Hippocampal formation (tissue), 2 donors: ENCODE data around the gene GFOD1.
A peak's percentile ranks its signal among the peaks of the same experiment; 100 is the strongest.

Source experiments
- DNase-seq, 2 donors: peaks; one replicate each; lab custom pipeline; 2025; lab: John Stamatoyannopoulos, UW

Gene GFOD1

DNA sequence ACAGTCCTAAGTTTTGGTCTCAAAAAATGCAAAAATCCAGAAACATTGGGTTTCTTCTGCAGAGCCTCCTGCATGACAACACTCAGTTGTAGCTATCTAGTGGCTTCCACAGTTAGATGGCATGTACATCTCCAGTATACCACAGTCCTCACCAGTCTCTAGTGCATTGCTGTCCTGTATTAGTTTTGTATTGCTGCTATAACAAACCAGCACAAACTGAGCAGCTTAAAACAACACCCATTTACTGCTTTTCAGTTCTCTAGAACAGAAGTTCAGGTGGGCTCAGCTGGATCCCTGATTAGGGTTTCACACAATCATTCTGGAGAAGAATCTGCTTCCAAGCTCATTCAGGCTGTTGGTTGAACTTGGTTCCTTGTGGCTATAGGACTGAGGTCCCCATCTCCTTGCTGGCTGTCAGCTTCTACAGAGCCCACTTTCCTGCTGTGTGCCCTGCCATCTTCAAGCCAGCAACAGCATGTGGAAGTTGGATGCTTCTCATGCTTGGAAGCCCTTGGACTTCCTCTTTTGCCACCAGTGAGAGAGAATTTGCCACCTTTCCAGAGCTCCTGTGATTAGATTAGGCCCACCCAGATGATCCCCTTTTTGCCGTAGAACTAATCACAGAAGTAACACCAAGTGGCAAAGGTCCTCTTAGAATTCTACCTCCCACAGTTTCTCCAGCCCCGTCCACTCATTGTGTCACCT lies 110.2 kb downstream of the GFOD1 start:
- DNase-seq: no peak

- DNase-seq: no peak
These were observed 112.0 kb downstream of the GFOD1 start for GRCh38 chr6:13375360-13375878.

- DNase-seq: no peak
These were observed 113.5 kb downstream of the GFOD1 start for GRCh38 chr6:13373919-13374318.

DNA sequence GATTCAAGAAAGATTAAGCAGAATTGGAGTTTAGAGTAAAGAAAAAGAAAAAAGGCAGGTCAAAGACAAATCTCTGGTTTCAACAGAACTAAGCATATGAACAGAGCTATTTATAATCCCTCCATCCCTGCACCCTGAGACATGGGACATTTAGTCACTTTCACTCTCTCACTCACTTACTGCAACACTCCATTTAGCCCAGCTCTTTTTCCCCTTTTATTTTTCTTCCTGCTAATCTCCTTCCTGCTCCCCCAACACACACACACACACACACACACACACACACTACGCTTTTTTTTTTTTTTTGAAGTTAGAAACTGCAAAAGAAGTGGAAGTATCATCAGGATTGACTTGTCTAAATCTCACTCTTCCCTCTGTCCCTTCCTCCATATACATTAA lies 113.9 kb downstream of the GFOD1 start:
- no peak for DNase-seq

GRCh38 chr6:13372688-13373487 lies 114.5 kb downstream of the GFOD1 start:
- no peak for DNase-seq

DNA sequence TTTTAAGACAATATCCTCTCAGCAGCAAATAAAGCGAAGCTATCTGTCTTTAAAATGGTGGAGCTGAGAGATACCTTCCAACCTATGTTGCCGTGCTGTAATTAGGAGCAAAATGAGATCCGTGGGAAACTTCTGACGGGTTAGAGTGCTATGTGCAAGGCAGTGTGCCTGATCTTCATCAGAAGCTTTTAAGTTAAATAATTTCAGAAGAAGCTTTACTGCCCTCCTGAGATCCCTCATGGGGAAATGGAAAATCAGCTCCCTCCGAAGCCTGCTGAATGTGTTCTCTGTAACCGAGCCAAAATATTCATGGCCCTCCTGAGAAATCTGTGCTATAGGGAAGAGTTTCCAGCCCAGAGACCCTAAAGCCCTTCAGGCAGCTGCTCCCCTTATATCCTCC lies 115.3 kb downstream of the GFOD1 start:
- no peak for DNase-seq

DNA sequence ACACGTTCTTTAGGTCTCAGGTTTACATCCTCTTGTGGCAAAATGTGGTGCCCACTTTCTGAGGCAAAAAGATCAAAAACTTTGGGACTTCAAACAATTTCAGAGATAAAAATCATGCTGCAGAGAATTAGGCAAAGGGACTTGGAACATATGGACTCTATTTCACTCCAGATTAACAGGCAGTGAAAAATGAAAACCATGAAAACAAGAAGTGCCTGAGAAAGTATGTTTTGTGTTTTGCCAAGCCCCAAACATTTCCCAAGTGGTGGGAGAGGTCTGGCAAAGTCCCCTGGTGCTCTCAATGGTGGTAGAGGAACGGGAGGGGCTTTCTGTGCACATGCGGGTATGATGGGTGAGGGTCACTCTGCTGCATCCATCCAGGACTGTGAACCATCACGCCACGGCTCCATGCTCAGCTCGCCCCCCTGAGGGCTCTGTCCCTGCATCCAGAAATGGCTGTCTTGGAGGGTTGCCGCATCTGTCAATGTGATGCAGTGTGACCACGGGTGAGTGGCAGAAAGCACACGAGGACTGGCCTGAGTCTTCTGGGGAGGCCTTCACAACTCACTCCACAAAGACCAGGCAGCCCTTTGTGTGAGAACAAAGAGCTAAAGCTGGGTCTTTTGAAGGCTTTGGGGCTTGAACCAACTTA lies 115.9 kb downstream of the GFOD1 start:
- no peak for DNase-seq

- no peak for DNase-seq
These were observed 116.8 kb downstream of the GFOD1 start for GRCh38 chr6:13370623-13371022.

- no peak for DNase-seq
These were observed 117.8 kb downstream of the GFOD1 start for GRCh38 chr6:13369591-13369990.

GRCh38 chr6:13368731-13369115 lies 118.7 kb downstream of the GFOD1 start:
- no peak for DNase-seq

DNA sequence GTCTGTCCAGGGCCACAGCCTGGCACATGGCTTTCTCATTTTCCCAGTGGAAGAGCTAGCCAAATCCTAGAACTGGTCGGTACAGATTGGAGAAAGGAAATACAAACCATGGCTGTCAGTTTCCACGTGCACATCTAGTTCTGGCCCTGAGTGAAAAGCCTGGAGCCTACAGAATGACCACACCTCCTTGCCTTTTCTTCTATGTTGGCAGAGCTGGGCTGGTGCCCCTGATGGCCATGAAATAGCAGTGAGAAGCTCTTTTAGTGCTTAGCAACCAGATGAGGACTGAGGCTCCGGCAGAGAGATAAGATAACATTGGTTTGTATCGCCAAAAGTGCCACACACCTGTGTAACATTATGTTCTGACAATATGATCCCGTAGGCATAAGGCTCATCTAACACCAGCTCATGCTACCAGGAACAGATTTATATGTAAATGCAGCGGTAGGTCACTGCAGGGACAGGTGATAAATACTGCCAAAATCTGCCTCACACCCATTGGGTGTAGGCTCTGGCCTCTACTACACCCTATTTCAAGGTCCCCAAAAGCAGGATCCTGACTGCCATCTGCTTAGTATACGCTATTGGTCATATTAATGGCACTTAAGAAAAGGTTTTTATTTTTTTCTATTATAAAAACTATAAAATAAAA lies 119.2 kb downstream of the GFOD1 start:
- DNase-seq: no peak

DNA sequence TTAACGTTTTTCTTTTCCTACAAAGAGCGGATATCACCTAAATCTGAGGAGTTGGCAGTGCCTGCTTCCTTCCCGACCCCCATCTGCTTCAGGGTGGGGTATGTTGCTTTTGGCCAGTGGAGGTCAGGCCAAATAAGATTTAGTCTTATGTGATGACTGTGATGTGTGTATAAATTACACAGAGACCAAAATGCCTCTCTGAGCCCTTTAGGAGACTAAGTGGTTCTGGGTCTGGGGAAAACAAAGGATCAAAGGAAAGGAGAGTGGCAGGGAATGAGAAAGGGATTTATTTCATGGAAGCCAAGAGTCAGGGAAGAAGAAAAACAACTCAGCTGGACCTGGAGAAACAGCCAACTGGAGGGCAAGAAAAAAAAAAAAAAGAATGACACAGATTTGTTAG lies 120.0 kb downstream of the GFOD1 start:
- DNase-seq: no peak

DNA sequence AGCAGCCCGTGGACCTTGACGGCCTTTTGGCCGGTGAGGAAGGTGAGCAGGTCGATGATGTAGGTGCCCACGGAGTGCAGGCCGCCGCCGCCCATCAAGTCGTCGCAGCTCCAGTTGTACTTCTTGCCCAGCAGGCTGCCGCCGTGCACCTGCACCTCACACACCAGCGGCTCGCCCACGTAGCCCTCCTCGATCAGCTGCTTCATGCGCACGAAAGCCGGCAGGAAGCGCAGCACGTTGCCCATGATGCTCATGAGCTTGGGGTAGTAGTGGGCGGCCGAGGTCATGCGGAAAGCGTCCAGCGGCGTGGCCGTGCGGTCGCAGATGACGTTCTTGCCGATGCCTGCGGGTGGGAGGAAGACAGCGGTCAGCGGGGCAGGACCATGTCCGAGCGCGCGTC lies 122.1 kb downstream of the GFOD1 start:
- DNase-seq: no peak

GRCh38 chr6:13364842-13365241 lies 122.6 kb downstream of the GFOD1 start:
- DNase-seq: no peak

DNA sequence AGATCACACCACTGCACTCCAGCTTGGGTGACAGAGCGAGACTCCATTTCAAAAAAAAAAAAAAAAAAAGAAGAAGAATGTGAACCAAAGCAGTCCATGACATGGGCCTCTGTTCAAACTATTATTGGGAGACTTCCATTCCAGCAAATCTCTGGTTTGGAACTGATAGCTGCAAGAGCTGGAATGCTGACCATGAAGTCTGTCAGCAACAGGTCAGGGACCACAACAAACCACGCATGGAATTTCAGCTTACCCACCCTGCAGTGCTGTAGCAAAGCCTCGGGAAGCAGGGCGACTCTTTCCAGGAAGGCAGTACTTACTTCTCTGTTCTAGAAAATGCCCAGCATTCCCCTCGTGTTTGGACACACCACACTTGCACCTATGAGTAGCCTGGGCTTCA lies 125.0 kb downstream of the GFOD1 start:
- DNase-seq: no peak

- no peak for DNase-seq
These were observed 126.5 kb downstream of the GFOD1 start for GRCh38 chr6:13360671-13361540.

DNA sequence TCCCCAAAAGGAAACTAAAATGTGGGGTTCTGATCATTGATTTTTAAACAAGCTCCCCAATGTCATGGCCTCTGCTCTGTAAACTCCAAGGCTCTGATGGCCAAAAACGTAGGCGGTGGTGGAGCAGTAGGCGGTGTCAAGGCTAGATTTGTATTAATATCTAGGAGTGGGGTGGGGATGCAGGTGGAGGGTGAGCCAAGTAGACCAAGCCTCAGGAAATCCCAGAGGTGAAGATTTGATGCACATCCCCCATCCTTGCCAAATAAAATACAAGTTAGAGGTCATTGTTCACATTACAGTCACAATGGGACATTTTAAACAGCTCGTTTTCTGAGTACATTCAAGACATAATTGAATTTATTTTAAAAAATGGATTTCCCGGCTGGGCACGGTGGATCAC lies 128.1 kb downstream of the GFOD1 start:
- DNase-seq: no peak

- DNase-seq: no peak
These were observed 128.9 kb downstream of the GFOD1 start for GRCh38 chr6:13358511-13358910.

DNA sequence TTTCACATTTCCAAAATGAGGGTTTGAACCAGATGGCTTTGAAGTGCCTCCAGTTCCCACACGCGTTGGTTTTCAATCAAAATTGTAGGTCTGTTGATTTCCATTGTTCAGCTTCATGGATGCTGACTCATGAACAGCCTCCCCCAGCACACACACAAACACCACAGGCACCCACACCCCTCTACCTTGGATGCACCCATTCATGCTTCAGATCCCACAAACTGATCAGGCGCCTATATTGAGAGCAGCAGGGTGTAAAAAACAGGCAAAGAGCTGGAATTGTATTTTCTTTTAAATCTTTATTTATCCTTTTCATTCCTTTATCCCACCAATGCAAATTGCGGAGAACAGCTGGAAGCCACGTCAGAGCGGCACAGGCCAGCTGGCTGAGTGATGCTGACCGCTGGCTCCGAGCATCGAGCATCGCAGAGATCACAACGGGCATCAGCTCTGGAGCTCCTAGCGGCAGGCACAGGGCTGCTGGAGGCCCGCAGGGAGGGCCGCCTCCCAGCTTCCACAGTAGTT lies 129.8 kb downstream of the GFOD1 start:
- DNase-seq: peak in 1 of 2 donors; percentile 41

DNA sequence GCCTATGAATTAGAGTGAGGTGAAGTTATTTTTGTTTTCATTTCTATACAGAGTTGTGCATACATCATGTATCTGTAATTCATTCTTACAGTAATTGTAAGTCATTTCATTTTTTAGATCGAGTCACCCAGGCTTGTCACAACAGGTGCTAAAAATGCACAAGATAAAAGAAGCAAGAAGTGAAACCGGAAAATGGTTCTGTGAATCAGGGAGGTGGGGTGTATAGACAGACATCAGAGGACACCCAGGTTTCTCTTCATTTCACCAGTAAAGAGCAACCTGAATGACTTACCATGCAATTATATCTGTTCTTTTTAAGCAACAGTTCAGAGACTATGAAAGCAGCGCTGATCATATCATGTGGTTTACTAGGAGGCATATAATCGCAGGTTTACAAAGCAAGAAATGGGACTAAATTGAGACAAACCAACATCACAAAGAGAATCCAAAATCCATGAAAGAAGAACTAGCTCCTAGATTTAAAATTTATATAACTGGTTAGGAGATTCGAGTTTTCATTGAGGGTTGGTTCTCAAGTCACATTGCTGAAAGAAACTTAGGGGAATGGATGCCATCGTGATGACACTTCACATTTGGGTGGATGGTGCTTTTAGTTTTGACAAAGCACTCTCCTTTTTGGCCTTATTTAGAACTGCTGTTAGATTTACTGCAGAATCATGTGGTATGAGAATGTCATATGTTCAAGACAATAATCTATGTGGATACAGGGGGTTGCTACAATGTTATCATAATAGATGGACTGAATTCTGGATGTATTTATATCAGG lies 131.2 kb downstream of the GFOD1 start:
- DNase-seq: no peak
